GM19099 (cell line): Measurements from ENCODE around the gene RSPH4A.

Experiments used
- POLR2A ChIP-seq: IDR thresholded peaks from 3 replicates; pipeline ENCODE4 v1.6.1; 2011; ENCODE audit warnings: low read depth; ENCODE audit not compliant: insufficient read length; ENCODE audit errors: extremely low read depth

Gene RSPH4A

DNA sequence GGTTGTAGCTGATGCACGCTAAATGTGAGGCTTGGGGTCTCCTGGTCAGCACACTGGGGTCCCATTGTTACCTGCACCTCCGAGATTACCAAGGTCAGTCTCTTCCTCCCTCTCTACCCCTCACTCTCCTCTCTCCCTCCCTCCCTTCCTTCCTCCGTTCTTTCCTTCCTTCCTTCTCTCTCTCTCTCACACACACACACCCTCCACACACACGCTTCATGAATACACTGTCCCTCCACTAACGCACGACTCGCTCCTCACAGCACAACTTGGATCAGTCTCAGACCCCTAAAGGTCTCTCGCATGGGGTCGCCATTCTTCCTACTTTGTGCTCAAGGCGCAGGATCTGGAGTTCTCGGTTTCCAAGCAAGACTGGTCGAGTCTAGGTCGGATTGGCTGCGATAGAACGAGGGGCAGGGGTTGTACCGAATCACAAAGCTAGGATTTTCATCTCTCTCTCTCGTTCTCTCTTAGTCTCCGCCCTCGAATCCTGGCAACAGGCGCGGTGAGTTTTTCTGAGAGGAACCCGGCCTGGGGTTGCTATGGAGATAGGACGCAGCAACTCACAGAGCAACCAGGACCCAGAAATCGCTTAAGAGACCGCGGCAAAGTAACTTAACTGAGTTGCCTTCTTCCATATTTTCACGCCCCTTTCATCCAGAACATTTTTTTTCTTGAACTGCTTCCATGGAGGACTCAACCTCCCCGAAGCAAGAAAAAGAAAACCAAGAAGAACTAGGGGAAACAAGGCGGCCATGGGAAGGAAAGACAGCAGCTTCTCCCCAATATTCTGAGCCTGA lies at the start of gene RSPH4A:
TSS of gene RSPH4A (plus strand) at position 543 of the 800 bp plus-strand sequence. CDS start at position 688, 145 bp downstream.
- no peak for TF ChIP-seq POLR2A

DNA sequence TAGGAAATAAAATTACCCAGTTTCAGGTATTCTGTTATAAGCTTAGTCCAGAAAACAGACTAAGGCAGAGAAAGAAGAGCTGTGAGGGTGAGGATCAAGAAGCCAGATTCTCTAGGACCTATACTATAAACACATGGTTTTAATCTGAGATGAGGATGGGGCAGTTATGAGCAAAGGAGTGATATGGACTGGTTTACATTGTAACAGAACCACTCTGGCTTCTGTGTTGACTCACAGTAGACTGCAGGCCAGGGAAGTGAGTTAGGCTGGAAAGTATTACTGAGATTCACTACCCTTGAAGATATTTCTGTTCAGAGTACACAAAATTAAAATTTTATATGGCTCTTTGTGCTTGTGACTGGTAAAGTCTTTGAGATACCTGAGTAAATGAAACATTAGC lies 48.2 kb upstream of the RSPH4A start:
- no peak for TF ChIP-seq POLR2A

DNA sequence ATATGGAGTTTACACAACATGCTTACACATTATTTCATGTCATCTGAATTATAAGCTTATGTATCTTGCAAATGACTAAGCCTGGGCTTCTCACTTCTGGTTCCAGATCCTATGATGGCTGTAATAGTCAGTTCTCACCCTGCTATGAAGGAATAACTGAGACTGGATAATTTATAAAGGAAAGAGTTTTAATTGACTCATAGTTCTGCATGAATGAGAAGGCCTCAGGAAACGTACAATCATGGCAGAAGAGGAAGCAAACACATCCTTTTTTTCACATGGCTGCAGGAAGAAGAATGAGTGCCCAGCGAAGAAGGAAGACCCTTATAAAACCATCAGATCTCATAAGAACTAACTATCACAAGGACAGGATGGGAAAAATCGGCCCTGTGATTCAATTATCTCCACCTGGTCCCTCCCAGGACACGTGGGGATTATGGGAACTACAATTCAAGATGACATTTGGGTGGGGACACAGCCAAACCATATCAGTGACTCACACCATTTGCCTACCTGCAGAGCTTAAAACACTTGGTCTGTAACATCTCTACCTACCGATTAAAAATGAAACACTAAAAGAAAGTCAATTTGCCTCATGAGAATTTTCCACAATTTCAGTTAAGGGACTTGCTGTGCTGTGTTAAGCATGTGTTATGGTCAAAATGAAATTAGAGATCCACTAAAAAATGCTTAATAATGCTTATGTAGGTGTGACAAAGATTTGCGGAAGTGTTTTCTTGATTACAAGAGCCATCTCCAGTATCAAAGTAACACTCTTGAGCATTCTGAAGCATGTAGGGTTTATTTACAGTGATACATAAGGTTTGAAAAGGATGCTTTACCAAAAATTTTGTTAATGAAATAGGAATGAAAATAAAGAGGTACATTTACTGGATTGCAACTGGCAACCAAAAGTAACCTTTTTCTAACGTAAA lies 47.2 kb upstream of the RSPH4A start:
- no peak for TF ChIP-seq POLR2A

DNA sequence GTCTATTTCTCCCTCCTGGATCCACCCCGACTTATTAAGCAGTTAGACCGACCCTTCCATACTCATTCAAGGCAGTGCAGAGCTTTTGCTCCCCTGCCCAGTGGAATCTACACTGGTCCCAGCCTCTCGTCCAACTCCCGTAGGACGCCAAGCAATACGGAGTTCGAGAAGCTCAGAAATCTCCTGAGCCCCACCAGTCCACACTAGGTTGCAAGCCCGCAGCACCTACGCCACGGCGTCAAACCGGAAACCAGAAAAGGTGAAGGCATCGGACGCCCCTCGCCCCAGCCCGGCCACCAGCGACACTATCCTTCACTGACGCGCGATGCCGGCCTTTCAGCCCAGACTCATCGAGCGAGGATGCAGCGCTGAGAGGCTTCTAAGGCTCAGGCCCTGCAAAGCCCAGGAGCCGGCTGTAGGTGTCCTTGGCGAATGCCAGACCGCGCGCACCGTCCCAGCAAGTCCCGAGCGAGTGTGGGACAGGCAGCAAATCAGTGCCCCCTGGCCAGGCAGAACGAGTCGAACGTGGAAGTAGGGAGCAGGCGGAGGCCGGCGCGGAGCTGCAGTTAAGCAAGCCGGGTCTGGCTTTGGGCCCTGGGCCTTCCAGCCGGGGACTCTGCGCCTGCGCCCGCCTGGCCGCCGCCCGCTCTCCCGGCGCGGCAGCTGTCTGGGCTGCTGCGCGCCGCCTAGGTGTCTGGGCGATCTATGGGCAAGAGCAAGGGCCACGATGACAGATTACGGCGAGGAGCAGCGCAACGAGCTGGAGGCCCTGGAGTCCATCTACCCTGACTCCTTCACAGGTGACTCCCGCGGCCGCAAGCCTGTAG lies 45.2 kb upstream of the RSPH4A start, which contains the start of gene RWDD1:
TSS of gene RWDD1 (plus strand) at position 649 of the 827 bp plus-strand sequence. CDS start at position 728, 79 bp downstream.
- TF ChIP-seq POLR2A: peak; percentile 90

DNA sequence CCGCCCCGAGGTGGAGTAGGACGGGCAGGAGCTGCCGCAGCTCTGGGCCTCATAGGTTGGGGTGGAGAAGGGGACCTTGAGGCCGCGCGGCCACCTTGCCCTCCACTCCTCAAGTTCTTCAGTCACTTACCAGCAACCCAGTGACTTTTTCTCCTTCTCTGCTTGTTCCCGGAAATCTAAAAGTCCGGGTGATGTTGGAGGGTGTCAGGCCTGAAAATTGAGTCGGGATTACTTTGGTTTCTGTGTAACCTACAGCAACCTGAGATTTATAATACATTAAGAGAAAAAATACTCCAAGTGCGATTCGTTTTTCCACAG lies 44.6 kb upstream of the RSPH4A start:
- no peak for TF ChIP-seq POLR2A

DNA sequence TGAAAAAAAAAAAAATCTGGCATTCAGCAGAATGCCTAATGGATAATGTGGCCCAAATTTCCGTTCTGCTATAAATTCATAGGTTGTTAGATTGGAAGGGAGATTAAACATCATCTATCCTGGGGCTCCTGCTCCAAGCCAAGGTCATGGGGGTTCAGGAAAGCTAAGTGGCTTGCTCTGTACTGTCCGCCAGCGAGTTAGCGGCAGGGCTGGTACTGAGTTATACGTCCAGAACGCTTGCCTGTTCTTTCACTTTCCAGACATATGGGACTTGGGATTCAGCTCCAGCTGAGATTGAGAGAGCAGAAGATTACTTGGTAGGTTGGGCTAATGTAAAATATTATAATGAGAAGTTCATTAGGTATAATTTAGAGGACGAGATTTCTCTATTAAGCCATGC lies 44.1 kb upstream of the RSPH4A start:
- TF ChIP-seq POLR2A: no peak

DNA sequence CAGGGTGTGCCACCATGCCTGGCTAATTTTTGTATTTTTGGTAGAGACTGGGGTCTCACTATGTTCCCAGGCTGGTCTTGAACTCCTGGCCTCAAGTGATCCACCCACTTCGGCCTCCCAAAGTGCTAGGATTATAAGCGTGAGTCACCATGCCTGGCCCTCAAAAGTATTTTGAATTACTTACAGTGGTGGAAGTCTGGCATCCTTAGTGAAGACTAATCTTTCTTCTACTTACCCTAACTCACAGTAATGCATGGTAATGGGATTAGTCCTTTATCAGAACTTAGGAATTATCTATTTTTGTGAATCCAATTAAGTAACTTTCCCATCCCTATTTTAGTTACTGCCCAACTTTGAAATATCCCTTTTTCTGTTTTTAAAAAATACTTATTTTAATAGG lies 41.1 kb upstream of the RSPH4A start:
- no peak for TF ChIP-seq POLR2A

DNA sequence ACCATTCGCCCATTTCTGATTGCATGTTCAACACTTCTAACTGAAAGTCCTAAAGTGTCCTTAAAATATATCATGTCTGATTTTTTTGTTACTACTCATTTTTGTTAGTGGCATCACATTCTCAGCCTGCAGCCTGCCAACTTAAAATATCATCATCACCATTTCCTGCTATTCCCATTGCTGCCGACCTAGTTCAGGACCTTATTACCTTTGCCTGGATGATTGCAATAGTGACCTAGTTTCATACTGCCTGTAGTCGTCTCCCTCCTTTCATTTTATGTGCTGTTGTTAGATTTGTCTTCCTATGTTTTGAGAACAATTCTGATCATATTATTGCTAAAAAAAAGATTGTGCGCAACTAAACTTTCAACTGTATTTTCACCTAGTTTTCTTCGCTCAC lies 38.8 kb upstream of the RSPH4A start:
- TF ChIP-seq POLR2A: no peak

DNA sequence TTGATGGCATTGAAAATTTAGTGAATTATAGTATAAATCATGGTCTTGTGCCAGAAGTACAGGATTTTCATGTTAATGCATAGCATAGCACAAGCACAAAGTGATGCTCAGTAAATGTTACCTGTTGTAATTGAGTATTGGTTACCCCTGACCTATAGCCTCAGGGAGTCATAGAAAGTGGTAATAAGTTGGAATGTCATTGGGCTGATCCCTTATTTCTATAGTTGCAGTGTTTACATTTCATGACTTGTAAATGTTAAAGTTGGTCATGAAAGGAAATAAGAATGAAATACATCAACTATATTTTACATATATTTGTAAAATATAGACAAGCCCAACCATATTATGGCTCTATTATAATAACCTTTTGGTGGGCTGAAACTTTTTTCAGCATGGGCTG lies 37.9 kb upstream of the RSPH4A start:
- TF ChIP-seq POLR2A: no peak

DNA sequence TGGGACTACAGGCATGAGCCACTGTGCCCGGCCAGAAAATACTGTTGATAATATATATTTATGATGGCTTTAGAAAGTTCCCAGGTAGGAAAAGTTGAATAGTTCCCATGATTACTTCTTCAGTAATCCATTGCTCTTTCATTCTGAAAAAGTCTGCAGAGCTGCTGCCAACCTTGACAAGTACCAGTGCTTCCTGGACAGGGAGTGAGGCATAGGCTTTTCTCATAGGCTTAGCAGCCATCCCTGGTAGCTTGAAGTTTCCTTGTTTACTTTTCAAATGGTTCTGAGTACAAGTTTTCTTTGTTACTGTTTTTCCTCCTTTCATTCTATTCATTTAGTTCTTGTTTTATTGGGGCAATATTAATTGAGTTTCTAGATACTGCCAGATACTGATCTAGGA lies 37.1 kb upstream of the RSPH4A start:
- no peak for TF ChIP-seq POLR2A

DNA sequence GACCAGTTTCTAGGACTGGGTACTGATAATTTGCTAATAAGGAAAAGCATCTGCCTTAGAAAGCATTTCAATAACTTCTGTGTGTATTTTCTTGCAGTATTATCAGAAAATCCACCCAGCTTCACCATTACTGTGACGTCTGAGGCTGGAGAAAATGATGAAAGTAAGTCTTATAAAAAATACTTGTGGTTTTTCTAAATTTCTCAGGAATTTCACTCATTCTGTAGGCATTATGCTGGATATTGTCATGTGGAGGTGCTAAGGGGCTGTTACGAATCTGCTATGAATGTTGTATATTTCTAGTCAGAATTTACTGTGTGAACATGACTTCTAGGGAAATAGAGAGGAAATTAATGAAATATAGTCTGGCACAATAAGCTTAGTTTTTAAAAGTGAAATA lies 36.1 kb upstream of the RSPH4A start:
- TF ChIP-seq POLR2A: no peak

DNA sequence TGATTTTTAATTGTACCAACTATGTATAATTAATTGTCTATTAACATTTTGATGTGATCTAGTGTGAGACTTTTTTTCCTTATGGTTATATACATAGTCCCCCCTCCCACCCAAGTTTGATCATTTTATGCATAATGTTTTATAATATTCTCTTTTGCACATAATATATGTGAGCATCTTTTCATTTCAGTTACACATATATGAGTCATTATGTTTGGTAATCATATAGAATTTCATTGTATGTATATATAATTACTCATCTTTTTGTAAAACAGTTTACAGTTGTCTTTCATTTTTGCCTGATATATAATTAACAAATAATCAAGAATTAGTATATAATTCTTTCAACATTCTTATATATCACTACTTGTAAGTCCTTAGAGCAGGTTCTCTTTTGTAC lies 30.0 kb upstream of the RSPH4A start:
- no peak for TF ChIP-seq POLR2A

DNA sequence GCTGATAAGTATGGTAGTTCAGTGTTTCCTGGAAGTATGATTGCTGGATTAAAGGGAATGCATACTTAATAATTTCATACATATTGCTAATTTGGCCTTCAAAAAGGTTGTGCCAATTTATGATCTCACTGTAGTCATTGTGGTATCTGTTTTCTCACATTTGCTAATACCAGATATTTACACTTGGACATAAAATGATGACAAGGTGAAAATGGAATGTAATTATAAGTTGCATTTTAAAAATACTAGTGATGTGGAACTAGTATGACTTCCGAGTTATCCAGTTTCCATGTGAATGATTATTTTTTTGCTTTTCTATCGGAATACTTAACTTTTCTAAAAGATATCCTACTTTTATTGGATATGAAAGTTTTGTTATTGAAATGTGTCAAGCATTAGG lies 29.5 kb upstream of the RSPH4A start:
- no peak for TF ChIP-seq POLR2A

DNA sequence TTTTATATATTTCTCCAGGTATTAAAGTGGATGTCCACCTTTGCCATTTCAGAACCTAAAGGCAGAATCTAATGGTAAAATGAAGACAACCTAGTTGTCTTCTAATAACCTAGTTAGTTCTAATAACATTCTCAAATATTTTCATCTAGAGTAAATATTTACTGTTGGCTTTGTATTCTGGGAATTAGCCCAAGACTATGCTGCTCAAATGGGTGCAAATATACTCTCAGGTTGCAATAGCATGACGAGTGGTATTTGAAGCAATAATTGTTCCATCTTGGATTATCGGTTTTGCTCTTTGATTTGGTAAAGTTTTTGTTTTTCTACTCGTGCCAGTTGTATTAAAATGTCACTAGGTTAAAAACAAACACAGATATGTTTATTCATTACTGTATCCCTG lies 21.0 kb upstream of the RSPH4A start:
- no peak for TF ChIP-seq POLR2A

DNA sequence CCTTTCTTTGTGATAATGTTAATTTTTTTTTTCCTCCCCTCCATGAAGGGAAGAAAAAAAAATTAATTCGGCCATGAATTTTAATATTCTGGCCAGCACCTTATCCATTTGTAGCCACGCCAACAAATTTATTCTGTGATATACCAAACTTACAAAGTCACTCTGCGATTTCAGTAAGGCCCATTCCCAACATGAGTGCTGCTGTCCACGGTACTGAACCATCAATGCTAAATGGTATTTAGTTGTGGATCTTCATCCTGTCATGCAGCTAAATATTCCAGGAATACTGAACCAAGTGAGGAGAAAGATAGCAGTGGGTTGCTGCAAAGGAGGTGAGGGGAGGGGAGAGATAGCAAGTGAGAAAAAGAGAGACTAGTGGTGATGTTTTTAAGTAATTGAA lies 19.5 kb upstream of the RSPH4A start:
- no peak for TF ChIP-seq POLR2A

DNA sequence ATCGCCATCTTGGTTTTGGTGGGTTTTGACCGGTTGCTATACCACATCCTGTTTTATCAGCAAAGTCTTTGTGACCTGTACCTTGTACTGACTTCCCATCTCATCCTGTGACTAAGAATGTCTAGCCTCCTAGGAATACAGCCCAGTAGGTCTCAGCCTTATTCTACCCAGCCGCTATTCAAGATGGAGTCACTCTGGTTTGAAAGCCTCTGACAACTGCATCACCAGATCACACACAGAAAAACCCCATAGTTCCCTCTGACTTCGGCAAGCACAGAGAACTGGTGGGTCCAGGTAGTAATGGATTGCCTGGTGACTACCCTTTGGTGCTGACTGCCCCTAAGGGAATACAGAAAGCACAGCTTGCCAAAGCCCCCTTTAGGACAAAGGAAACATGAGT lies 10.3 kb upstream of the RSPH4A start:
- no peak for TF ChIP-seq POLR2A

DNA sequence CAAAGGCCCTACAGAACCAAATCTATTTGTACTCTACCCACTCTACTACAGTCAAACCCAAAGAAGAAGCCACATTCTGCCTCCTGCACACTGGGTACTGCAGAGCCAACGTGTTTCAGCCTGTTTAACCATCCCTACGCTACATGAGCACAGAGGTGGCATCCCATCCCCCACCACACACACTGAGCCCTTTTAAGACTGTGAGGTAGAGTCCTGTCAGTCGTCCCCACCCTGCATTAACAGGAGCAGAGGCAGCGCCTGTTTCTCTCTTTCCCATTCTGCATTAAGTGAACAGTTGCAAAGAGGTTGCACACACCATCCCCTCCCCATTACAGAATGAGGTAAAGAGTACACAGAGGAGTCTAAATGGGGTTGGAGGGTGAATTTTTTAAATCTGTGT lies 5.2 kb upstream of the RSPH4A start:
- TF ChIP-seq POLR2A: no peak
